Measurements from ENCODE around the gene SLC8A1.

The SLC8A1 gene

DNA sequence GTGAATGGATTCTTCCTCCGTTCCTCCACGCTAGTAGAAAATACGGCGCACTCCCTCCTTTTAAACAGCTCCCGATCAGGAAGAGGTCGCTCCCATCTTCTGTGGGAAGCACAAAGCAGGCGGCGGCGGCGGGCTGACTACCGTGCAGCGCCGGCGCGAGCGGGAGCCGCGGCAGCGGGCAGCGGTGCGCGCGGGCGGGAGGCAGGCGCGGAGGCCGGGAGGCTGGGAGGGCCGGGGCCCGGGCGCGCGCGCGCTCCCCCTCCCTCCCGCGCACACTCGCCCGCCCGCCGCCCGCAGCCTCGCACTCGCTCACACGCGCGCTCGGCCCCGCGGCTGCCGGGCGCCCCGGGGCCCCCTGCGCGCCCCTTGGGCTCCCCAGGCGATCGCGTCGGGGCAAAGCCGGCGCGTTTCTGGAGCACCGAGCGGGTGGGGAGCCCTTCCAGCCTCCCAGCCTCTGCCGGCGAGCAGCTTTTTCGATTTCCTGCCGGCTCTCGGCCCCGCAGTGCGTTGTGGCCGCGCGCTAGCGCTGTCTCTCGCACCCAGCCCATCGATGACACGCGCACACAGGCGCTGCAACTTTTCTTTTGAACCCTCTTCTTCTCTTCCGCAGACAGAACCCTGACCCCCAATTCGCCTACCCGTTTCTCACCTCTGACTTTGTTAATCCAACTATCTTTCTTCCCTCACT, at the start of gene SLC8A1:
Gene SLC8A1 (minus strand): TSS at position 173 of the 688 bp plus-strand sequence.
- DNase-seq = no peak
- TF ChIP-seq POLR2A (IDR thresholded peaks at IDR 0.05; ENCODE audit: low read length) (no peak), GATA1 (IDR thresholded peaks at IDR 0.05; ENCODE audit: low read depth, low read length) (no peak)

GRCh38 chr2:40499437-40499836, 47.5 kb upstream of the SLC8A1 start:
- DNase-seq = no peak
- TF ChIP-seq GATA1 (IDR thresholded peaks at IDR 0.05; ENCODE audit: low read depth, low read length) = no peak
- no peak for TF ChIP-seq POLR2A (IDR thresholded peaks at IDR 0.05; ENCODE audit: low read length)

DNA sequence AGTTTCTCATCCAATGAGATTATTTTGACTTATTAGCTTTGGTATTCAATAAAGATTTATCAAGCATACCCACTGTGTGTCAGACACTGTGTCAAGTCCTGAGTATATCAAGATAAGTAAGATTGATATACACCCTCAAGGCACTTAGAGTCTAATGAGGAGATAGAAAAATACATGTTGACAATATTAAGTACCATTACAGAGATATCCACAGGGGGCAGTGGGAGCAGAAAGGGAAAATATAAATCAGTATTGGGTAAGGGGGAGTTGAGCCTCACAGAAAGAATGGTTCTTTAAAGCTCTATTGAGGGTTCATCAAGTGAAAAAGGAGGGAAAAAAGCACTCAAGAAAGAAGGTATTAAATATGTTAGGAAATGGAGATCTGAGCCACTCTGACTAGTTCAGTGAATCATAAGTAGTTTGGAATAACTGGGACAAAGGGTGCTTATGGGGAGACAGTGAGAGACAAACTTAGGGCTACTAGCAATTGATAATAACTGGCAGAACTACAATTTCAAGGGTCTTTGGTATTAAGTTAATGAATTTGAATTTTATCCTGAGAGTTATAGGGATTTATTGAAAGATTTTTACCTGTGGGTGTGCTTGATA, 45.5 kb upstream of the SLC8A1 start:
- DNase-seq = no peak
- TF ChIP-seq GATA1 (IDR thresholded peaks at IDR 0.05; ENCODE audit: low read depth, low read length) (no peak), POLR2A (IDR thresholded peaks at IDR 0.05; ENCODE audit: low read length) (no peak)

DNA sequence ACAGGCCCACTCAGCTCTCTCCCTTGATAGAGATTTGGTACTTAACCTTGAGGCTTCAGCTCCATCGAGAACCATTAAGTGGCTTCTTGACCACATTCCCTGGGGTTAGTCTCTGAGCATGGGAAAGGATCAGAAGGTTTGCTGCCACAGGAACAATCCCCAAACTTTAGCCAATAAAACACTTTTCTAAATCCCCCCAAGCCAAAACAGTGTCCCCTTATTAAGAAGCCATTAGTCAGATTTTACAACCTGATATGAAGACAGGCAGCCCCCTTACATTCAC, 37.7 kb upstream of the SLC8A1 start:
- TF ChIP-seq GATA1 (IDR thresholded peaks at IDR 0.05; ENCODE audit: low read depth, low read length) = no peak
- no peak for TF ChIP-seq POLR2A (IDR thresholded peaks at IDR 0.05; ENCODE audit: low read length)
- no peak for DNase-seq

DNA sequence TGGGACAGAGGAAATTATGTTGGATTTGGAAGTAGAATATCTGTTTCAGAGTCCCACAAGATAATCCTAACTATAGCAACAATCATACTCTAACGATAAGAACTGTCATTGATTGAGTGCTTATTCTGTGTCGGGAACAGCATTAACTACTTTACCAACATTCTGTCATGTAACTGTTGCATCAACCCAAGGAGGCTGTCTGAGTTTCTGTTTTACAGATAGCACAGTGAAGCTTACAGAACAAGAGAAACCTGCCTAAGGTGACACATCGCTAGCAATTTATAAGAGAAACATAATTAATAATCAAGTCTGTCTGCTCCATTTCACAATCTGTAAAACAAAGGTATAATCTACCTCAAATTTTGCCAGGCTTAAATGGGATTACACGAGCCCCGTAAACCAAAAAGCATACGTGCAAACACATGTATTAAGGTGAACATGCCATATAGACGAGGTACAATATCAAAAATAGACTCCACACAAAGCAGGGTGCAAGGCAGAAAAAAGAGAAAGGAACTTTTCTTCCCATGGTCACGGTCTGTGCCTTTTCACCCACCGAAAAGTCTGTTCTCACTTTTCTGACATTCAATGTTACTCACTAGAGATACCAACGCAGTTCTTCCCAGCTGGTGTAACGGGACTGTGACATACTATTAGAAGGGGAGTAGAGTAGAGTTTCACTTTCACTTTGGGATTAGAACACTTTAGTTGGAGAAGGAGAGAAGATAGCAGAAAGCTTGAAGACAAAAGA, 37.2 kb upstream of the SLC8A1 start:
- DNase-seq = no peak
- TF ChIP-seq POLR2A (IDR thresholded peaks at IDR 0.05; ENCODE audit: low read length) (no peak), GATA1 (IDR thresholded peaks at IDR 0.05; ENCODE audit: low read depth, low read length) (no peak)

GRCh38 chr2:40488101-40488601, 36.3 kb upstream of the SLC8A1 start:
- no peak for TF ChIP-seq POLR2A (IDR thresholded peaks at IDR 0.05; ENCODE audit: low read length)
- TF ChIP-seq GATA1 (IDR thresholded peaks at IDR 0.05; ENCODE audit: low read depth, low read length) = no peak

GRCh38 chr2:40487602-40488001, 35.7 kb upstream of the SLC8A1 start:
- TF ChIP-seq POLR2A (IDR thresholded peaks at IDR 0.05; ENCODE audit: low read length) (no peak), GATA1 (IDR thresholded peaks at IDR 0.05; ENCODE audit: low read depth, low read length) (no peak)
- DNase-seq = no peak

More at GRCh38 chr2:40488101-40488601, 36.3 kb upstream of the SLC8A1 start:
- no peak for DNase-seq

- TF ChIP-seq GATA1 (IDR thresholded peaks at IDR 0.05; ENCODE audit: low read depth, low read length) = no peak
- TF ChIP-seq POLR2A (IDR thresholded peaks at IDR 0.05; ENCODE audit: low read length) = no peak
- no peak for DNase-seq
Measured at GRCh38 chr2:40485854-40486253, 34.0 kb upstream of the SLC8A1 start.

- no peak for DNase-seq
- TF ChIP-seq GATA1 (IDR thresholded peaks at IDR 0.05; ENCODE audit: low read depth, low read length) = no peak
- no peak for TF ChIP-seq POLR2A (IDR thresholded peaks at IDR 0.05; ENCODE audit: low read length)
Measured at GRCh38 chr2:40485318-40485717, 33.4 kb upstream of the SLC8A1 start.

- no peak for DNase-seq
- TF ChIP-seq POLR2A (IDR thresholded peaks at IDR 0.05; ENCODE audit: low read length) (no peak), GATA1 (IDR thresholded peaks at IDR 0.05; ENCODE audit: low read depth, low read length) (no peak)
Measured at GRCh38 chr2:40483549-40484243, 31.8 kb upstream of the SLC8A1 start.

DNA sequence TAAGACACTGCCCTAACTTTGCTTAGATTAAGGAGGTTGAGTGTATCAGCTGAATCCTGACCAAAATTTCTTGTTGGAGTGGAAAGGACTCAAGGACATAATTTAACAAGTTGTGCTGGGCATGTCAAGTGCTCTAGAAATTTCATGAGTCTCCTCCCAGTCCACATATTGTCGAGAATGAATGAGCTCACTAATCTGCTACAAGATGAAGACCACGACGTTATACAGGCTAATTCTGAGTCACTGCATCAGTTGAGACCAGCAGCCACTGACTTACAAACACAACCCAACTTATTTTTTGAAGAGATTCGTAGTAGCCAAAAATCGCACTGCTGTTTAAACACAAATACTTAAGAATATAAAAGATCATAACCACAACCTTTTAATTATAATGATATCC, 28.7 kb upstream of the SLC8A1 start:
- no peak for DNase-seq

DNA sequence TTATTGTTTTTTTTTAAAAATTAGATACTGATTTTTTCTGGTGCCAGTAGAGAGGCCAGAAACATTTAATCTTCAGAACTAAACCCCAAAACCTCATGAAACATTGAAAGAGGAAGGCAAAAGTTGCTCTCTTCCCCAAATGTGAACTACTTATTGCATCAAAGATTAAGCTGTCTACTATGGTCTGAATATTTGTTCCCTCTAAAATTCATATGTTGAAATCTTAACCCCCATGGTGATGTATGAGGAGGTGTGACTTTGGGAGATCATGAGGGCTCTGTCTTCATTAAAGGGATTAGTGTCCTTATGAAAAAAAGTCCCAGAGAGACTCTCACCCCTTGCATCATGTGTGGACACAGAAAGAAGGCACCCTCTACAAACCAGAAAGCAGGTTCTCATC, 28.2 kb upstream of the SLC8A1 start:
- no peak for DNase-seq
- no peak for TF ChIP-seq GATA1 (IDR thresholded peaks at IDR 0.05; ENCODE audit: low read depth, low read length)
- TF ChIP-seq POLR2A (IDR thresholded peaks at IDR 0.05; ENCODE audit: low read length) = no peak

More for the DNA sequence above, 28.7 kb upstream of the SLC8A1 start:
- no peak for TF ChIP-seq POLR2A (IDR thresholded peaks at IDR 0.05; ENCODE audit: low read length)
- TF ChIP-seq GATA1 (IDR thresholded peaks at IDR 0.05; ENCODE audit: low read depth, low read length) = no peak

GRCh38 chr2:40477361-40477760, 25.5 kb upstream of the SLC8A1 start:
- no peak for DNase-seq
- no peak for TF ChIP-seq POLR2A (IDR thresholded peaks at IDR 0.05; ENCODE audit: low read length)
- TF ChIP-seq GATA1 (IDR thresholded peaks at IDR 0.05; ENCODE audit: low read depth, low read length) = no peak

DNA sequence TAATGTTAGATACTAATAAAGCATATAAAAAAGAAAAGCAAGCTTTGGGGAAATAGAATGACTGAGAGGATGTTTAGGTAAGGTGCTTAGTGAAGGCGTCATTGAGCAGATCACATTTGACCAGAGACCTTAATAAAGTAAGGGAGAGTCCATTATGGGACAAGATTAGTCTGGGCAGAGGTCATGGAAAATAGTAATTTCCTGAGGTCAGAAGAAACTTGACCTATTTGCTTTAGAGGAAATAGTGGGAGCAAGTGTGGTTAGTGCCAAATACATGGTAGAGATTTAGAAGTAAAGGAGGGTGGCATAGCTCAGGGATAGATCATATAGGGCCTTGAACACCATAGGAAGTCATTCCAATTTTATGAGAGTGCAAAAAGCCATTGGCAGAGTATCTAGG, 24.5 kb upstream of the SLC8A1 start:
- DNase-seq = no peak
- TF ChIP-seq GATA1 (IDR thresholded peaks at IDR 0.05; ENCODE audit: low read depth, low read length) (no peak), POLR2A (IDR thresholded peaks at IDR 0.05; ENCODE audit: low read length) (no peak)

Data from erythroblast (primary cell).